GM19193 (cell line): ENCODE measurements around the gene DNAAF1.

Experiments used
- POLR2A ChIP-seq: IDR thresholded peaks from 4 replicates; pipeline ENCODE4 v1.6.1; 2011; ENCODE audit not compliant: insufficient read depth, insufficient read length; ENCODE audit errors: extremely low read depth

Gene DNAAF1

GRCh38 chr16:84166796-84167695, 21.9 kb downstream of the DNAAF1 start:
- TF ChIP-seq POLR2A, result no peak

GRCh38 chr16:84169765-84170310, 24.7 kb downstream of the DNAAF1 start:
- TF ChIP-seq POLR2A, result no peak

- no peak for TF ChIP-seq POLR2A
Observed at GRCh38 chr16:84174396-84174795, 29.3 kb downstream of the DNAAF1 start.

GRCh38 chr16:84175350-84176081, 30.4 kb downstream of the DNAAF1 start:
- no peak for TF ChIP-seq POLR2A

GRCh38 chr16:84176192-84177053, 31.3 kb downstream of the DNAAF1 start:
- TF ChIP-seq POLR2A, result no peak

- TF ChIP-seq POLR2A, result no peak
Observed at GRCh38 chr16:84177741-84178073, 32.6 kb downstream of the DNAAF1 start.

- TF ChIP-seq POLR2A, result no peak
Observed at GRCh38 chr16:84178146-84178765, 33.1 kb downstream of the DNAAF1 start.

- no peak for TF ChIP-seq POLR2A
Observed at GRCh38 chr16:84178892-84179611, 33.9 kb downstream of the DNAAF1 start.

- TF ChIP-seq POLR2A, result no peak
Observed at GRCh38 chr16:84179612-84180320, 34.7 kb downstream of the DNAAF1 start.

- no peak for TF ChIP-seq POLR2A
Observed at GRCh38 chr16:84180519-84181140, 35.5 kb downstream of the DNAAF1 start.

- TF ChIP-seq POLR2A, result no peak
Observed at GRCh38 chr16:84181144-84181915, 36.2 kb downstream of the DNAAF1 start.

GRCh38 chr16:84182104-84182503, 37.0 kb downstream of the DNAAF1 start:
- no peak for TF ChIP-seq POLR2A
